Stimulated activated CD4-positive, alpha-beta T cell treated with anti-CD3 and anti-CD28 coated beads, Interleukin-12 subunit alpha, Interleukin-12 subunit beta, amount 100 ng/mL, for 4 hours (primary cell): Measurements from ENCODE around the gene NEU1.

Source experiments
- DNase-seq: peaks from one replicate; pipeline ENCODE4 v3.0.0-alpha.2; 2020

The NEU1 gene

GRCh38 chr6:31892821-31893220, 30.2 kb upstream of the NEU1 start:
- DNase-seq = no peak

- no peak for DNase-seq
Observed at GRCh38 chr6:31889331-31889972, 26.8 kb upstream of the NEU1 start.

GRCh38 chr6:31888276-31889258, 25.9 kb upstream of the NEU1 start:
- peak; percentile 63 for DNase-seq

GRCh38 chr6:31887173-31888007, 24.8 kb upstream of the NEU1 start:
- DNase-seq = no peak

- no peak for DNase-seq
Observed at GRCh38 chr6:31886541-31886991, 23.9 kb upstream of the NEU1 start.

GRCh38 chr6:31884528-31885035, 22.0 kb upstream of the NEU1 start:
- no peak for DNase-seq

- DNase-seq = no peak
Observed at GRCh38 chr6:31883676-31884075, 21.1 kb upstream of the NEU1 start.

GRCh38 chr6:31882344-31882743, 19.7 kb upstream of the NEU1 start:
- no peak for DNase-seq

- no peak for DNase-seq
Observed at GRCh38 chr6:31881136-31881859, 18.7 kb upstream of the NEU1 start.

GRCh38 chr6:31880616-31881015, 18.0 kb upstream of the NEU1 start:
- no peak for DNase-seq

GRCh38 chr6:31879901-31880300, 17.3 kb upstream of the NEU1 start:
- no peak for DNase-seq

GRCh38 chr6:31879143-31879542, 16.5 kb upstream of the NEU1 start:
- DNase-seq = no peak

GRCh38 chr6:31878726-31879125, 16.1 kb upstream of the NEU1 start, which contains the start of gene SLC44A4:
TSS of gene SLC44A4 (minus strand) at chr6:31878997. CDS start at chr6:31878980, 17 bp downstream.
- no peak for DNase-seq

GRCh38 chr6:31878222-31878621, 15.6 kb upstream of the NEU1 start:
- no peak for DNase-seq

- DNase-seq = no peak
Observed at GRCh38 chr6:31877651-31878161, 15.1 kb upstream of the NEU1 start.

- DNase-seq = no peak
Observed at GRCh38 chr6:31877125-31877650, 14.6 kb upstream of the NEU1 start.

GRCh38 chr6:31876357-31876756, 13.7 kb upstream of the NEU1 start:
- DNase-seq = no peak

GRCh38 chr6:31875877-31876276, 13.3 kb upstream of the NEU1 start:
- no peak for DNase-seq

GRCh38 chr6:31874836-31875572, 12.4 kb upstream of the NEU1 start:
- no peak for DNase-seq

GRCh38 chr6:31874084-31874670, 11.6 kb upstream of the NEU1 start:
- no peak for DNase-seq
